SH-SY5Y (cell line): ENCODE data around the gene CAPN15.

Experiments used
- GATA2 ChIP-seq: IDR thresholded peaks from 2 replicates; pipeline ENCODE4 v1.6.1; 2011; ENCODE audit warnings: mild to moderate bottlenecking, low read depth, low read length
- GATA3 ChIP-seq: IDR thresholded peaks from 2 replicates; pipeline ENCODE4 v1.6.1; 2011; ENCODE audit warnings: low read depth, mild to moderate bottlenecking, low read length, moderate library complexity

CAPN15 gene

GRCh38 chr16:527015-527903 is at the start of gene CAPN15:
CAPN15 (plus strand) TSS chr16:527712; CDS start chr16:546839, 19,127 bp downstream.
- TF ChIP-seq GATA2 (no peak), GATA3 (no peak)

- TF ChIP-seq GATA3, result no peak
- TF ChIP-seq GATA2, result no peak
Observed at GRCh38 chr16:482468-483185, 44.9 kb upstream of the CAPN15 start.

GRCh38 chr16:483341-484075 is 44.0 kb upstream of the CAPN15 start:
- TF ChIP-seq GATA3, result no peak
- no peak for TF ChIP-seq GATA2

GRCh38 chr16:489606-490005 is 37.9 kb upstream of the CAPN15 start:
- TF ChIP-seq GATA3 (no peak), GATA2 (no peak)

GRCh38 chr16:490768-491167 is 36.7 kb upstream of the CAPN15 start:
- TF ChIP-seq GATA3, result no peak
- TF ChIP-seq GATA2, result no peak

GRCh38 chr16:491220-491919 is 36.1 kb upstream of the CAPN15 start:
- no peak for TF ChIP-seq GATA3

- no peak for TF ChIP-seq GATA2
- TF ChIP-seq GATA3, result no peak
Observed at GRCh38 chr16:492211-492875, 35.2 kb upstream of the CAPN15 start.

- TF ChIP-seq GATA2 (no peak), GATA3 (no peak)
Observed at GRCh38 chr16:495127-495748, 32.3 kb upstream of the CAPN15 start.

GRCh38 chr16:496097-496886 is 31.2 kb upstream of the CAPN15 start:
- TF ChIP-seq GATA2, result no peak
- TF ChIP-seq GATA3, result no peak

- TF ChIP-seq GATA3, result no peak
Observed at GRCh38 chr16:497258-497657, 30.3 kb upstream of the CAPN15 start.

- TF ChIP-seq GATA3, result no peak
- no peak for TF ChIP-seq GATA2
Observed at GRCh38 chr16:499924-500323, 27.6 kb upstream of the CAPN15 start.

GRCh38 chr16:500709-501108 is 26.8 kb upstream of the CAPN15 start:
- TF ChIP-seq GATA3, result no peak
- no peak for TF ChIP-seq GATA2
